Inferior parietal cortex (tissue), 1 donor: Measurements from ENCODE around the gene PHF21A.

Experiments
- DNase-seq: peaks from one replicate; pipeline ENCODE4 v3.0.0-alpha.2; 2016; ENCODE audit errors: extremely low spot score

Gene PHF21A

DNA sequence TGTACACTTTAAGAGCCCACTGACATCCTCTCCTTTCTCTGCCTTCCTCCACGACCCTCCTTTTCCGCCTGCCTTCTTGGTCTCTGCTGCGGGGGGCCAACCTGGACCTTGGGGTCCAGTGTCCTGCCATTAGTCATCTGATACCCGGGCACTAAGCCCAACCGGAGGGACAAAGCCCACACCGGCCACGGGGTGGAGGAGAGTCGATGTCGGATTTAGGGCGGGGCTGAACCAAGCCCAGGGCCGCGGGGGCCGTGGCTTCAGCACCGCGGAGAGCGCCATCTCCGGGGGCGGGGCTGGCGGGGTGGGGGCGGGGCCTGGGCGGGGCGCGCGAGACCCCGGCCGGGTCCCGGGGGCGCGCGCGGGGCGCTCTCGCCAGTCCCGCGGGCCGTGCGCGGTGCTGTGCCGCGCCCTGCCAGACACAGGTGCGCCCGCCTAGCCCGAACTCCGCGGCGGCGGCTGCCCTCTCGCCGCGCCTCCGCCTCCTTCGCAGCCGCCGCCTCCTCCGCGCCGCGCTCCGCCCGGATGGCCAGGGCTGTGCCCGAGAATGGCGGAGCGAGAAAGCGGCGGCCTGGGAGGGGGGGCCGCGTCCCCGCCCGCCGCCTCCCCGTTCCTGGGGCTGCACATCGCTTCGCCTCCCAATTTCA, 235.9 kb downstream of the PHF21A start, which contains the start of gene MAPK8IP1:
MAPK8IP1 (plus strand) TSS at position 378 of the 647 bp plus-strand sequence; CDS start at position 548, 170 bp downstream.
- no peak for DNase-seq

DNA sequence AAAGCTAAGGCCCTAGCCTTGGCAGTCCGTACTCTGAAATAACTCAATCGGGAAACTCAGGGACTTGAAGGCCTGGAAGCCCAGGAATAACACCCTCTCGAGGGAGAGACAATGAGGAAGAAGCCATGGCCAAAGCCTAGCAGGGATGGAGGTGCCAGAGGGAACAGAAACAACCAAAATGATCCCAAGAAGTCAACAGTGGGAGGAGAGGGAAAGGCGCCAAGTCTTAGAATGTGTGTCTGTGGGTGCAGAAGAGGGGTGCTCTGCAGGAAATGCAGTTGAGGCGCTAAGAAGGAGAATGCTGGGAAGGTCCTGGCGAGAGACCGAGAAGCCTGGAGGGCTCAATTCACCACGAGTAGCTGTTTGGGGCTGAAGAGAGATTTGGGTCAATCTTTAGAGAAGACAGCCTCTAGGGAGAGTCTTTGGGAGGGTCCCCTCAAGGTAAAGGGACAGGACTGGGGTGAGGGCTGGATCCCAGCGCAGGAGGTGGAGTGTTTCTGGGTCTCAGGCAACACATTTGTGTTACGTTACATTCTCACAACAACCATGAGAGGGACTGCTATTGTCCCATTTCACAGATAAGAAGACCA, 236.6 kb downstream of the PHF21A start:
- DNase-seq = no peak
